Cardiac muscle cell (in vitro differentiated cells and primary cell): ENCODE measurements around the gene POLR3C. TPM values are rescaled to one million over a fixed set of nuclear protein-coding genes. Genes with fewer than 3 reads are reported as not detected.
A peak's percentile ranks its signal among the peaks of the same experiment; 100 is the strongest.

Source experiments
- DNase-seq, 2 donors: peaks; one replicate each; pipeline versions ENCODE4 v3.0.0 to v3.0.0-alpha.2; 2010 to 2017; ENCODE audit warnings: low read depth in 1 of 2, low spot score in 1 of 2
- H3K27ac ChIP-seq: fragments of 200-600 bp; sonication (generic); 2 replicates; pipeline ENCODE4 v1.5.1; 2016
- H3K27me3 ChIP-seq: fragments of 200-600 bp; sonication (generic); 2 replicates; pipeline ENCODE4 v1.6.0; 2016; ENCODE audit warnings: control low read depth
- H3K36me3 ChIP-seq: fragments of 200-600 bp; sonication (generic); 2 replicates; pipeline ENCODE4 v1.5.1; 2016; ENCODE audit warnings: control low read depth
- H3K4me1 ChIP-seq: fragments of 200-600 bp; sonication (generic); 2 replicates; pipeline ENCODE4 v1.8.1; 2017; ENCODE audit warnings: low read depth, mild to moderate bottlenecking, mixed run types
- H3K4me3 ChIP-seq: fragments of 200-600 bp; sonication (generic); 2 replicates; pipeline ENCODE4 v1.5.1; 2016; ENCODE audit warnings: mild to moderate bottlenecking
- H3K9me3 ChIP-seq: fragments of 200-600 bp; sonication (generic); 2 replicates; pipeline ENCODE4 v1.5.1; 2017; ENCODE audit warnings: low read depth, mild to moderate bottlenecking, control low read depth
- CTCF ChIP-seq: IDR thresholded peaks from 2 replicates; pipeline ENCODE4 v1.5.1; 2012; ENCODE audit warnings: low read depth, mild to moderate bottlenecking, low read length
- polyA plus RNA-seq: library from polyadenylated mRNA; unstranded; fragments of >200 nt; fragmentation: Nextera tagmentation; extraction: Ambion mirVana; gene quantifications from 2 replicates; pipeline ENCODE4 v1.2.1, GENCODE V29; 2016
- total RNA-seq: library from RNA; depleted of rRNA; stranded (reverse); fragments of >200 nt; gene quantifications from 2 replicates; pipeline ENCODE4 v1.2.3, GENCODE V29; 2016

POLR3C gene
- total and polyA plus RNA-seq, 2 experiments from 2014 or later = 31.4 to 33.2 TPM

GRCh38 chr1:145871994-145872924 lies 48.3 kb downstream of the POLR3C start:
- H3K4me3 ChIP-seq = no peak overlapping the region
- H3K27ac ChIP-seq = no peak overlapping the region
- H3K4me1 ChIP-seq = no peaks in the 10 kb centered on the region
- H3K27me3 ChIP-seq = peaks cover 26% of the 10 kb centered on the region
- DNase-seq = peak; percentile 13 to 55
- no peaks in the 10 kb centered on the region for H3K9me3 ChIP-seq
- no peak for TF ChIP-seq CTCF
- no peaks in the 10 kb centered on the region for H3K36me3 ChIP-seq

- no peaks in the 10 kb centered on the region for H3K36me3 ChIP-seq
- no peak overlapping the region for H3K27ac ChIP-seq
- no peak overlapping the region for H3K4me3 ChIP-seq
- H3K27me3 ChIP-seq = peaks cover 26% of the 10 kb centered on the region
- H3K4me1 ChIP-seq = peaks cover 3% of the 10 kb centered on the region
- no peak for TF ChIP-seq CTCF
- no peaks in the 10 kb centered on the region for H3K9me3 ChIP-seq
- DNase-seq = no peak
These were observed 50.6 kb downstream of the POLR3C start for GRCh38 chr1:145874646-145875045.

- peaks cover 8% of the 10 kb centered on the region for H3K4me1 ChIP-seq
- H3K27ac ChIP-seq = no peak overlapping the region
These were observed 54.0 kb downstream of the POLR3C start for GRCh38 chr1:145877923-145878486.

GRCh38 chr1:145878724-145879123 lies 54.7 kb downstream of the POLR3C start:
- H3K4me3 ChIP-seq = no peak overlapping the region
- peaks cover 12% of the 10 kb centered on the region for H3K27me3 ChIP-seq
- H3K9me3 ChIP-seq = no peaks in the 10 kb centered on the region
- no peak for DNase-seq
- H3K27ac ChIP-seq = no peak overlapping the region
- TF ChIP-seq CTCF = no peak
- H3K4me1 ChIP-seq = peaks cover 8% of the 10 kb centered on the region
- H3K36me3 ChIP-seq = no peaks in the 10 kb centered on the region

More at GRCh38 chr1:145877923-145878486, 54.0 kb downstream of the POLR3C start:
- Histone ChIP-seq H3K27me3 (peaks cover 10% of the 10 kb centered on the region), H3K9me3 (no peaks in the 10 kb centered on the region), H3K36me3 (no peaks in the 10 kb centered on the region), H3K4me3 (no peak overlapping the region)
- no peak for DNase-seq
- TF ChIP-seq CTCF = no peak

DNA sequence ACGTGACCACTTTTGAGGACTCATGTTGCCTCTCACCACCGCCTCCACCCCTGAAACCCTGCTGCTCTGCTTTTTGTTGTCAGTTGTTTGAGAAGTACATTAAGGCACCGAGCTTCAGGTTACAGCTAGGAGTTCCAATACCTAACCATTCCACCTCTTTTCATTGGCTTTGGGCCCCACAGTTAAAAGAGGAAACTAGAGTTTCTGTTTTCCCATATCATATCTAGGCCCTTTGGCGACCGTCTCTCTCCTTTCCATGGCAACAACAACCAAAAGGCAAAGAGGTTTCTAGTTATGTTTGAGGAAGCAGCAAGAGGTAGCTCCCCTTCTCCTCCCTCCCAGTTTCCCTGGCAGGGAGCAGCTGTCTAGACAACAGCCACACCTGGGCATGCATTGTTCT lies 55.8 kb downstream of the POLR3C start:
- Histone ChIP-seq H3K27ac (no peak overlapping the region), H3K27me3 (peaks cover 20% of the 10 kb centered on the region), H3K4me1 (peaks cover 8% of the 10 kb centered on the region), H3K4me3 (no peak overlapping the region), H3K9me3 (no peaks in the 10 kb centered on the region), H3K36me3 (no peaks in the 10 kb centered on the region)
- no peak for DNase-seq
- no peak for TF ChIP-seq CTCF
